IPS-18a (cell line): Measurements from ENCODE around the gene AVL9.
"Not testable (repeated sequence)": the region's sequence is repeated elsewhere in the genome, so short reads cannot be mapped to it uniquely, and the experiment has no call there.

Experiments
- H3K27ac ChIP-seq: one replicate; pipeline ENCODE4 v1.5.1; 2013; ENCODE audit warnings: low read length
- H3K27me3 ChIP-seq: one replicate; pipeline ENCODE4 v1.6.1; 2013; ENCODE audit warnings: mild to moderate bottlenecking, low read length; ENCODE audit not compliant: control insufficient read depth, insufficient read depth
- H3K36me3 ChIP-seq: one replicate; pipeline ENCODE4 v1.6.1; 2013; ENCODE audit warnings: low read depth, low read length; ENCODE audit not compliant: control insufficient read depth
- H3K4me1 ChIP-seq: one replicate; pipeline ENCODE4 v1.6.1; 2013; ENCODE audit warnings: low read depth, low read length; ENCODE audit not compliant: control insufficient read depth
- H3K4me3 ChIP-seq: one replicate; pipeline ENCODE4 v1.5.1; 2013; ENCODE audit warnings: low read length
- H3K9ac ChIP-seq: one replicate; pipeline ENCODE4 v1.6.1; 2013; ENCODE audit warnings: mild to moderate bottlenecking, low read length, moderate library complexity
- H3K9me3 ChIP-seq: one replicate; pipeline ENCODE4 v1.6.1; 2013; ENCODE audit warnings: low read depth, low read length; ENCODE audit not compliant: control insufficient read depth

AVL9 gene

GRCh38 chr7:32631590-32632497 is 136.6 kb downstream of the AVL9 start:
- H3K9ac ChIP-seq, H3K36me3 ChIP-seq, H3K27me3 ChIP-seq, H3K4me1 ChIP-seq, H3K27ac ChIP-seq, H3K4me3 ChIP-seq, H3K9me3 ChIP-seq: not testable (repeated sequence)

DNA sequence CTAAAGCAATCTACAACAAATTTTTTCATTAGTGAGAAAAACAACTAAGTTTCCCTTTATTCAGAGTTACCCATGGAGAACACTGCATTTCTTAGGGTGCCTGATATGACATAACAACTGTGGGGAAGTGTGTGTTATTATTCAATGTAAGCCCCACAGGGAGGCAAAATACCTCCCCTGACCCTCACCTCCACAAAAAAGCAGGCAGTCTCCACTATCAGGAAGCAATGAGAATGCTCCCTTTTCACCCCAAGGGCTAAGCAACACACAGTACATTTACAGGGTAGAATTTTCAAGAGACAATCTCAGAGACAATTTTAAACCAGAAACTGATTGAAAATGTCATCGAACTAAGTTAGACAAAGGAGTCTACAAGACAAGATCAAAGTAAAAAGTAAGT is 138.2 kb downstream of the AVL9 start:
- H3K4me1 ChIP-seq, H3K27me3 ChIP-seq, H3K9me3 ChIP-seq, H3K4me3 ChIP-seq, H3K36me3 ChIP-seq, H3K9ac ChIP-seq, H3K27ac ChIP-seq: not testable (repeated sequence)

GRCh38 chr7:32634798-32635393 is 139.6 kb downstream of the AVL9 start:
- H3K4me1 ChIP-seq, result not testable (repeated sequence)

GRCh38 chr7:32636725-32637462 is 141.6 kb downstream of the AVL9 start:
- H3K4me1 ChIP-seq, H3K27ac ChIP-seq, H3K36me3 ChIP-seq, H3K27me3 ChIP-seq, H3K9me3 ChIP-seq, H3K9ac ChIP-seq, H3K4me3 ChIP-seq: not testable (repeated sequence)

More at GRCh38 chr7:32634798-32635393, 139.6 kb downstream of the AVL9 start:
- H3K36me3 ChIP-seq, H3K9ac ChIP-seq, H3K9me3 ChIP-seq, H3K4me3 ChIP-seq, H3K27me3 ChIP-seq, H3K27ac ChIP-seq: not testable (repeated sequence)

DNA sequence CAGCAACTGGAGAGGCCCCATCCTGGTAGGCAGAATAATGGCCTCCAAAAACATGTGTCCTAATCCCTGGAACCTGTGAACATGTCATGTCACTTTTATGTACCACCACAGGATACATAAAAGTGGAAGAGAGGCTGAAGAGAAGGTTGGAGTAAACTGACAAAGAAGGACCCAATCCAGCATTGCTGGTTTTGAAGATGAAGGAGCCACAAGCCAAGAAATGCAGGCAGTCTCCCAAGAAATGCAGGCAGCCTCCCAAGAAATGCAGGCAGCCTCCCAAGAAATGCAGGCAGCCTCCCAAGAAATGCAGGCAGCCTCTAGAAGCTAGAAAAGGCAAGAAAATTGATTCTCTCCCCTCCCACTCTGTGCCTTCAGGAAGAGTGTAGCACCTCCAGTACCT is 142.3 kb downstream of the AVL9 start:
- H3K4me3 ChIP-seq, H3K27me3 ChIP-seq, H3K9me3 ChIP-seq, H3K36me3 ChIP-seq, H3K4me1 ChIP-seq, H3K27ac ChIP-seq, H3K9ac ChIP-seq: not testable (repeated sequence)
